Neural progenitor cell (in vitro differentiated cells): Measurements from ENCODE around the gene TAS2R60.

Source experiments
- EZH2 ChIP-seq: fragments of 200-600 bp; sonication (generic); IDR thresholded peaks from 2 replicates; pipeline ENCODE4 v1.6.1; 2017; ENCODE audit warnings: antibody characterized with exemption, mild to moderate bottlenecking, moderate library complexity
- TF ChIP-seq, protein P1 (sequence below): fragments of 200-600 bp; sonication (generic); IDR thresholded peaks from 2 replicates; pipeline ENCODE4 v1.5.1; 2017; ENCODE audit warnings: antibody characterized with exemption, mild to moderate bottlenecking

DNA sequence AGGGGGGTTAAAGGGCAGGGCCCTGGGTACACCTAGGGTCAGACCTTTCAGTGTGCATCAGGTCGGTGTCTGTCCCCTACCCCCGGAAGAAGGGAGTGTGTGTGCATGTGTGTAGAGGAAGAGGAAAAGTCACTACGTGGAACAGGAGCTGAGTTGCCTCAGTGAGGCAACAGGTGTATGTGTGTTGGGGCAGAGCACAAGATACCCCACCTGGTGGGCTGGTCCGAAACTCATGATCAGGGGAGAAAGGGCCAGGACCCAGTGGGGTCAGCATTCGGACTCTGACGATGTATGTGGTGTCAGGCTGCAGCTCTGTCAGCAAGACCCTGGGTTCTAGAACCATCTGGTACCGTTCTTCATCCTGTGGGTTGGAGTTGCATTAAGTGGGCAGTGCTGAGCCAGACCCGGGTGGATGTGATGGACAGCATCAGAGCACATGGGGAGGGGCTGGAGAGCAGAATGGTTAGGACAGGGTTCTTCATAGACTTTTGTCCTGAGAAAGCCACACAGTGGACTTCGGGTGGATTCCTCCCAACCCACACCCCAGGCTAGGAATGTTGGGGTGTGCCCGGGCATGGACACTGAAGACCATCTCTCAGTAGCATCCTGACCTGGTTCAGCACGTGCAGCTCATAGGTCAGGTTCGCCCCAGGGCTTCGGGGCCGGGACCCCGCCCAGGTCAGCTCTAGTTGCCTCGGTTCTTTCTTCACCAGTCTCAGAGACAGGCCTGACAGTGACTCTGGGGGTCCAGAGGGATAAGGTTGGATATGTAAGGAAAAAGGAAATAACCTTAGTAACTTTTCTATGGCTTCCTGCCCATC lies 45.3 kb upstream of the TAS2R60 start:
- TF ChIP-seq, protein P1, sequence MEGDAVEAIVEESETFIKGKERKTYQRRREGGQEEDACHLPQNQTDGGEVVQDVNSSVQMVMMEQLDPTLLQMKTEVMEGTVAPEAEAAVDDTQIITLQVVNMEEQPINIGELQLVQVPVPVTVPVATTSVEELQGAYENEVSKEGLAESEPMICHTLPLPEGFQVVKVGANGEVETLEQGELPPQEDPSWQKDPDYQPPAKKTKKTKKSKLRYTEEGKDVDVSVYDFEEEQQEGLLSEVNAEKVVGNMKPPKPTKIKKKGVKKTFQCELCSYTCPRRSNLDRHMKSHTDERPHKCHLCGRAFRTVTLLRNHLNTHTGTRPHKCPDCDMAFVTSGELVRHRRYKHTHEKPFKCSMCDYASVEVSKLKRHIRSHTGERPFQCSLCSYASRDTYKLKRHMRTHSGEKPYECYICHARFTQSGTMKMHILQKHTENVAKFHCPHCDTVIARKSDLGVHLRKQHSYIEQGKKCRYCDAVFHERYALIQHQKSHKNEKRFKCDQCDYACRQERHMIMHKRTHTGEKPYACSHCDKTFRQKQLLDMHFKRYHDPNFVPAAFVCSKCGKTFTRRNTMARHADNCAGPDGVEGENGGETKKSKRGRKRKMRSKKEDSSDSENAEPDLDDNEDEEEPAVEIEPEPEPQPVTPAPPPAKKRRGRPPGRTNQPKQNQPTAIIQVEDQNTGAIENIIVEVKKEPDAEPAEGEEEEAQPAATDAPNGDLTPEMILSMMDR = no peak
- TF ChIP-seq EZH2 = no peak
